ENCODE data around the gene TBX6. TPM values are rescaled to one million over a fixed set of nuclear protein-coding genes. Genes with fewer than 3 reads are reported as not detected.

Gene TBX6
- total RNA-seq, 1 experiment from 2014 or later = 1.6 TPM

GRCh38 chr16:30104492-30104891 is 12.8 kb upstream of the TBX6 start:
- Histone ChIP-seq H3K79me1 (ENCODE audit: insufficient read depth, low read depth, low read length, poor library complexity, severe bottlenecking) (no peaks in the 10 kb centered on the region), H3K9ac (ENCODE audit: extremely low read depth, insufficient read length, low read length) (no peak overlapping the region), H3K27ac (ENCODE audit: insufficient read length, low read depth, low read length) (no peak overlapping the region), H2BK20ac (ENCODE audit: low read depth, low read length, poor library complexity, severe bottlenecking) (no peak overlapping the region), H2BK120ac (ENCODE audit: low read depth, low read length, poor library complexity, severe bottlenecking) (no peak overlapping the region), H2BK15ac (ENCODE audit: low read depth, low read length) (no peak overlapping the region), H3K18ac (ENCODE audit: insufficient read length, low read depth, low read length) (no peak overlapping the region), H3K4me2 (ENCODE audit: insufficient read depth, insufficient read length, low read length) (no peak overlapping the region), H2BK12ac (ENCODE audit: insufficient read length, low read depth, low read length) (no peak overlapping the region), H3K79me2 (ENCODE audit: insufficient read depth, low read length) (no peaks in the 10 kb centered on the region; the same call in 1 of the 2 replicates), H3K4me1 (ENCODE audit: insufficient read depth, low read length) (no peaks in the 10 kb centered on the region), H3K14ac (ENCODE audit: insufficient read depth, low read length) (no peak overlapping the region), H2BK5ac (ENCODE audit: insufficient read length, low read length) (no peak overlapping the region), H3K27me3 (ENCODE audit: insufficient read depth, low read length) (no peaks in the 10 kb centered on the region), H2AFZ (ENCODE audit: low read length) (no peak overlapping the region), H4K20me1 (ENCODE audit: control insufficient read depth, insufficient read depth, insufficient read length) (no peaks in the 10 kb centered on the region), H3T11ph (ENCODE audit: low read length) (no peak overlapping the region), H4K8ac (replicated peaks; ENCODE audit: insufficient read length, low read depth, low read length) (no peak overlapping the region), H3K23ac (ENCODE audit: insufficient read length, low read depth, low read length) (no peak overlapping the region), H2AK5ac (ENCODE audit: insufficient read length, low read length) (no peak overlapping the region), H3K9me3 (ENCODE audit: control insufficient read depth, low read depth, low read length) (no peaks in the 10 kb centered on the region), H3K23me2 (ENCODE audit: insufficient read length, low read depth, low read length, poor library complexity, severe bottlenecking) (no peaks in the 10 kb centered on the region), H3K56ac (ENCODE audit: insufficient read length, low read depth, low read length) (no peak overlapping the region), H4K91ac (ENCODE audit: insufficient read length, low read depth, low read length) (no peak overlapping the region), H3K4ac (ENCODE audit: low read depth, low read length) (no peak overlapping the region), H4K5ac (ENCODE audit: insufficient read length, low read depth, low read length) (no peak overlapping the region)
- Mint-ChIP-seq H3K36me3 (ENCODE audit: insufficient read depth in 1 of 3, low read depth in 3 of 3) (peaks cover 4 to 25% (median 21%) of the 10 kb centered on the region in 3 experiments; a peak in 6 of 7 replicates), H3K9me3 (no peaks in the 10 kb centered on the region), H3K4me3 (no peak overlapping the region), H3K4me1 (no peaks in the 10 kb centered on the region), H3K27ac (peak overlapping the region in 1 of 3 experiments; percentile 13; a peak in 1 of 7 replicates), H3K27me3 (ENCODE audit: low read depth) (no peaks in the 10 kb centered on the region)
- TF ChIP-seq CTCF (conservative IDR thresholded peaks at IDR 0.05) = no peak
- DNase-seq = peak; percentile 26
- no CpG with 5 or more reads among the region's 6 CpGs for WGBS (ENCODE audit: extremely low coverage, insufficient read length, low lambda C conversion rate)

All from H9 (cell line).